Mesendoderm (in vitro differentiated cells): Measurements from ENCODE around the gene SLC35F3.

ENCODE experiments used
- DNase-seq: peaks from one replicate; pipeline ENCODE4 v3.0.0; 2013
- H2AK5ac ChIP-seq: 2 replicates; pipeline ENCODE4 v1.6.1; 2013; ENCODE audit warnings: low read length, inconsistent platforms
- H2BK120ac ChIP-seq: 2 replicates; pipeline ENCODE4 v1.6.1; 2013; ENCODE audit warnings: low read depth, mild to moderate bottlenecking, low read length, moderate library complexity, mixed read lengths
- H2BK15ac ChIP-seq: replicated peaks from 2 replicates; pipeline ENCODE4 v1.6.1; 2013; ENCODE audit warnings: low read depth, mild to moderate bottlenecking, moderate library complexity
- H2BK5ac ChIP-seq: 2 replicates; pipeline ENCODE4 v1.6.1; 2013; ENCODE audit warnings: low read length, inconsistent platforms
- H3K18ac ChIP-seq: 2 replicates; pipeline ENCODE4 v1.6.1; 2013; ENCODE audit warnings: mild to moderate bottlenecking, low read length, mixed read lengths
- H3K23ac ChIP-seq: one replicate; pipeline ENCODE4 v1.6.1; 2013; ENCODE audit warnings: low read length
- H3K27ac ChIP-seq: 2 replicates; pipeline ENCODE4 v1.5.1; 2013; ENCODE audit warnings: low read depth, mild to moderate bottlenecking, inconsistent platforms, low read length, moderate library complexity
- H3K27me3 ChIP-seq: 2 replicates; pipeline ENCODE4 v1.6.1; 2013; ENCODE audit warnings: low read length, control low read depth, mild to moderate bottlenecking, inconsistent platforms; ENCODE audit not compliant: insufficient read depth, poor library complexity
- H3K36me3 ChIP-seq: 2 replicates; pipeline ENCODE4 v1.6.1; 2013; ENCODE audit warnings: low read length, inconsistent platforms; ENCODE audit not compliant: control insufficient read depth, insufficient read depth
- H3K4ac ChIP-seq: one replicate; pipeline ENCODE4 v1.6.1; 2013; ENCODE audit warnings: low read depth, mild to moderate bottlenecking, low read length, moderate library complexity
- H3K4me1 ChIP-seq: 2 replicates; pipeline ENCODE4 v1.6.1; 2013; ENCODE audit warnings: low read depth, low read length, inconsistent platforms; ENCODE audit not compliant: control insufficient read depth
- H3K4me2 ChIP-seq: 2 replicates; pipeline ENCODE4 v1.6.1; 2013; ENCODE audit warnings: low read length
- H3K4me3 ChIP-seq: 2 replicates; pipeline ENCODE4 v1.5.1; 2013; ENCODE audit warnings: mild to moderate bottlenecking, low read length
- H3K56ac ChIP-seq: one replicate; pipeline ENCODE4 v1.6.1; 2013; ENCODE audit warnings: low read length
- H3K79me1 ChIP-seq: 2 replicates; pipeline ENCODE4 v1.6.1; 2013; ENCODE audit warnings: low read length, inconsistent platforms
- H3K79me2 ChIP-seq: 2 replicates; pipeline ENCODE4 v1.6.1; 2013; ENCODE audit warnings: mild to moderate bottlenecking, low read length; ENCODE audit not compliant: control insufficient read depth, insufficient read depth
- H3K9ac ChIP-seq: 2 replicates; pipeline ENCODE4 v1.6.1; 2013; ENCODE audit warnings: low read length, inconsistent platforms
- H4K5ac ChIP-seq: one replicate; pipeline ENCODE4 v1.6.1; 2013; ENCODE audit warnings: low read length
- H4K8ac ChIP-seq: one replicate; pipeline ENCODE4 v1.6.1; 2013; ENCODE audit warnings: low read depth, mild to moderate bottlenecking, control low read depth, low read length, moderate library complexity
- WGBS: extraction: QIAGEN DNeasy Blood & Tissue Kit; methylation state at CpG from one replicate; pipeline ENCODE4 v1.1.7; 2013; ENCODE audit warnings: low lambda C conversion rate, missing lambda C conversion rate; ENCODE audit not compliant: insufficient coverage; ENCODE audit errors: extremely low coverage; 5-methylcytosine and 5-hydroxymethylcytosine counted together

The SLC35F3 gene

GRCh38 chr1:233936422-233936821, 31.9 kb downstream of the SLC35F3 start:
- no peaks in the 10 kb centered on the region for H3K36me3 ChIP-seq
- H3K23ac ChIP-seq: no peak overlapping the region
- no peak overlapping the region for H3K4ac ChIP-seq
- H3K4me3 ChIP-seq: no peak overlapping the region
- no peak overlapping the region for H3K56ac ChIP-seq
- WGBS: no CpG with 5 or more reads among the region's 1 CpG
- H3K4me2 ChIP-seq: no peak overlapping the region
- H2BK120ac ChIP-seq: no peak overlapping the region
- H3K79me1 ChIP-seq: no peaks in the 10 kb centered on the region
- DNase-seq: no peak
- H4K5ac ChIP-seq: no peak overlapping the region
- H4K8ac ChIP-seq: no peak overlapping the region
- H3K9ac ChIP-seq: no peak overlapping the region
- no peaks in the 10 kb centered on the region for H3K79me2 ChIP-seq
- H3K18ac ChIP-seq: no peak overlapping the region
- H3K27ac ChIP-seq: no peak overlapping the region
- no peak overlapping the region for H2BK5ac ChIP-seq
- no peak overlapping the region for H2BK15ac ChIP-seq
- H3K27me3 ChIP-seq: no peaks in the 10 kb centered on the region
- no peak overlapping the region for H2AK5ac ChIP-seq
- no peaks in the 10 kb centered on the region for H3K4me1 ChIP-seq

- H3K56ac ChIP-seq: no peak overlapping the region
- DNase-seq: no peak
- WGBS: no CpG with 5 or more reads among the region's 3 CpGs
- H3K4me3 ChIP-seq: no peak overlapping the region
- no peaks in the 10 kb centered on the region for H3K27me3 ChIP-seq
- no peak overlapping the region for H3K18ac ChIP-seq
- no peak overlapping the region for H2AK5ac ChIP-seq
- H3K79me1 ChIP-seq: no peaks in the 10 kb centered on the region
- H3K79me2 ChIP-seq: no peaks in the 10 kb centered on the region
- no peak overlapping the region for H2BK5ac ChIP-seq
- no peak overlapping the region for H4K8ac ChIP-seq
- H3K36me3 ChIP-seq: no peaks in the 10 kb centered on the region
- no peak overlapping the region for H2BK120ac ChIP-seq
- no peak overlapping the region for H3K27ac ChIP-seq
- H2BK15ac ChIP-seq: no peak overlapping the region
- H3K4me2 ChIP-seq: no peak overlapping the region
- no peaks in the 10 kb centered on the region for H3K4me1 ChIP-seq
- no peak overlapping the region for H3K23ac ChIP-seq
- H3K9ac ChIP-seq: no peak overlapping the region
- H3K4ac ChIP-seq: no peak overlapping the region
- no peak overlapping the region for H4K5ac ChIP-seq
These were observed 32.4 kb downstream of the SLC35F3 start for GRCh38 chr1:233936842-233937241.

GRCh38 chr1:233938476-233938875, 34.0 kb downstream of the SLC35F3 start:
- no peak overlapping the region for H3K4ac ChIP-seq
- no peak overlapping the region for H2BK5ac ChIP-seq
- no peak overlapping the region for H4K5ac ChIP-seq
- no peaks in the 10 kb centered on the region for H3K79me1 ChIP-seq
- no peak overlapping the region for H3K18ac ChIP-seq
- no peak overlapping the region for H2BK15ac ChIP-seq
- H2AK5ac ChIP-seq: no peak overlapping the region
- H3K27ac ChIP-seq: no peak overlapping the region
- DNase-seq: no peak
- H3K4me2 ChIP-seq: no peak overlapping the region
- no CpG with 5 or more reads among the region's 2 CpGs for WGBS
- H3K4me1 ChIP-seq: no peaks in the 10 kb centered on the region
- no peaks in the 10 kb centered on the region for H3K36me3 ChIP-seq
- H3K56ac ChIP-seq: no peak overlapping the region
- no peak overlapping the region for H4K8ac ChIP-seq
- no peak overlapping the region for H3K9ac ChIP-seq
- no peaks in the 10 kb centered on the region for H3K27me3 ChIP-seq
- H3K4me3 ChIP-seq: no peak overlapping the region
- H3K23ac ChIP-seq: no peak overlapping the region
- no peak overlapping the region for H2BK120ac ChIP-seq
- H3K79me2 ChIP-seq: no peaks in the 10 kb centered on the region

- no peak overlapping the region for H2BK15ac ChIP-seq
- H3K79me2 ChIP-seq: no peaks in the 10 kb centered on the region
- no peaks in the 10 kb centered on the region for H3K79me1 ChIP-seq
- no peak overlapping the region for H2BK120ac ChIP-seq
- no peak overlapping the region for H3K56ac ChIP-seq
- H2AK5ac ChIP-seq: no peak overlapping the region
- H4K8ac ChIP-seq: no peak overlapping the region
- DNase-seq: no peak
- no peaks in the 10 kb centered on the region for H3K4me1 ChIP-seq
- no peak overlapping the region for H3K18ac ChIP-seq
- no peak overlapping the region for H3K4me3 ChIP-seq
- no peaks in the 10 kb centered on the region for H3K27me3 ChIP-seq
- H3K4ac ChIP-seq: no peak overlapping the region
- no peak overlapping the region for H2BK5ac ChIP-seq
- WGBS: no CpG with 5 or more reads among the region's 5 CpGs
- no peak overlapping the region for H3K4me2 ChIP-seq
- H4K5ac ChIP-seq: no peak overlapping the region
- H3K9ac ChIP-seq: no peak overlapping the region
- no peak overlapping the region for H3K23ac ChIP-seq
- H3K27ac ChIP-seq: no peak overlapping the region
- H3K36me3 ChIP-seq: no peaks in the 10 kb centered on the region
These were observed 35.0 kb downstream of the SLC35F3 start for GRCh38 chr1:233939451-233939850.

GRCh38 chr1:233940908-233941307, 36.4 kb downstream of the SLC35F3 start:
- H2BK120ac ChIP-seq: no peak overlapping the region
- no peak overlapping the region for H3K56ac ChIP-seq
- no peaks in the 10 kb centered on the region for H3K79me1 ChIP-seq
- H3K36me3 ChIP-seq: no peaks in the 10 kb centered on the region
- H3K27ac ChIP-seq: no peak overlapping the region
- H3K9ac ChIP-seq: no peak overlapping the region
- no peak for DNase-seq
- no peaks in the 10 kb centered on the region for H3K4me1 ChIP-seq
- H3K23ac ChIP-seq: no peak overlapping the region
- no peaks in the 10 kb centered on the region for H3K27me3 ChIP-seq
- no peak overlapping the region for H3K4me3 ChIP-seq
- no peak overlapping the region for H3K18ac ChIP-seq
- no CpG with 5 or more reads among the region's 5 CpGs for WGBS
- no peaks in the 10 kb centered on the region for H3K79me2 ChIP-seq
- no peak overlapping the region for H4K5ac ChIP-seq
- no peak overlapping the region for H2AK5ac ChIP-seq
- no peak overlapping the region for H3K4me2 ChIP-seq
- H4K8ac ChIP-seq: no peak overlapping the region
- no peak overlapping the region for H2BK5ac ChIP-seq
- H2BK15ac ChIP-seq: no peak overlapping the region
- H3K4ac ChIP-seq: no peak overlapping the region

- Histone ChIP-seq H3K4ac (no peak overlapping the region), H3K27me3 (no peaks in the 10 kb centered on the region), H3K4me1 (no peaks in the 10 kb centered on the region), H3K79me2 (no peaks in the 10 kb centered on the region), H2BK120ac (no peak overlapping the region), H3K18ac (no peak overlapping the region), H3K4me2 (no peak overlapping the region), H4K8ac (no peak overlapping the region), H4K5ac (no peak overlapping the region), H2BK15ac (no peak overlapping the region), H3K4me3 (no peak overlapping the region), H3K23ac (no peak overlapping the region), H3K79me1 (no peaks in the 10 kb centered on the region), H3K27ac (no peak overlapping the region), H2BK5ac (no peak overlapping the region), H3K36me3 (no peaks in the 10 kb centered on the region), H2AK5ac (no peak overlapping the region), H3K56ac (no peak overlapping the region), H3K9ac (no peak overlapping the region)
- WGBS: no CpG with 5 or more reads among the region's 4 CpGs
- no peak for DNase-seq
These were observed 40.1 kb downstream of the SLC35F3 start for GRCh38 chr1:233944601-233945000.
